A549 (cell line): ENCODE data around the gene SYNPO2. TPM values are rescaled to one million over a fixed set of nuclear protein-coding genes. Genes with fewer than 3 reads are reported as not detected.

ENCODE experiments used
- ATAC-seq, 2 experiments: fragments of 200-7000 bp in 1 of 2; fragments of >200 bp in 1 of 2; cut with Nextera tagmentation in 1 of 2; cut with Tn5 transposase in 1 of 2; 3 replicates each; pipeline versions ENCODE4 v1.8.0 to v1.9.1; 2018 to 2020; ENCODE audit warnings: mild to moderate bottlenecking in 1 of 2, moderate library complexity in 1 of 2
- CTCF ChIA-PET: fragments of 300-600 bp; sonication (Branson Sonifier 250); formaldehyde crosslinking; extraction: SDS; loops from one replicate; lab custom pipeline; 2021; ENCODE audit warnings: antibody characterized with exemption, inconsistent platforms; lab: Yijun Ruan, JAX
- POLR2A ChIA-PET: fragments of 350-600 bp; formaldehyde crosslinking; extraction: SDS; loops from one replicate; lab custom pipeline; 2021; ENCODE audit warnings: antibody characterized with exemption, inconsistent platforms; lab: Yijun Ruan, JAX
- DNase-seq, 2 experiments: peaks; one replicate each; pipeline versions ENCODE4 v3.0.0 to v3.0.0-alpha.2; 2011 to 2016; ENCODE audit warnings: low read depth in 1 of 2, low spot score in 1 of 2
- FAIRE-seq: peaks from 2 replicates; lab custom pipeline; 2011; peaks lifted over from hg19 to GRCh38; lab: Jason Lieb, UNC
- H3K27ac ChIP-seq, 2 experiments: fragments of >200 bp; sonication (Bioruptor Twin); formaldehyde crosslinking; 3 replicates each; pipeline ENCODE4 v1.5.1; 2016 to 2017
- H3K4me1 ChIP-seq: fragments of >200 bp; sonication (Bioruptor Twin); formaldehyde crosslinking; 3 replicates; pipeline ENCODE4 v1.6.1; 2016
- H3K4me2 ChIP-seq: fragments of >200 bp; sonication (Bioruptor Twin); formaldehyde crosslinking; 3 replicates; pipeline ENCODE4 v1.6.1; 2016
- H3K4me3 ChIP-seq: fragments of >200 bp; sonication (Bioruptor Twin); formaldehyde crosslinking; 3 replicates; pipeline ENCODE4 v1.5.1; 2016
- H3K9me3 ChIP-seq: fragments of >200 bp; sonication (Bioruptor Twin); formaldehyde crosslinking; 3 replicates; pipeline ENCODE4 v1.6.1; 2016
- CBX8 ChIP-seq: fragments of 200-600 bp; sonication (generic); IDR thresholded peaks from 2 replicates; pipeline ENCODE4 v1.6.1; 2016
- CEBPB ChIP-seq, 2 experiments: fragments of >200 bp in 1 of 2; sonication (Bioruptor Twin) in 1 of 2; formaldehyde crosslinking in 1 of 2; IDR thresholded peaks; 2 replicates each; pipeline ENCODE4 v1.6.1; 2012 to 2016
- EHF ChIP-seq: fragments of 250-450 bp; sonication (Bioruptor Pico); IDR thresholded peaks from 2 replicates; pipeline ENCODE4 v1.5.0; 2020; ENCODE audit warnings: mild to moderate bottlenecking
- EHMT2 ChIP-seq: fragments of 200-600 bp; sonication (generic); IDR thresholded peaks from 2 replicates; pipeline ENCODE4 v1.6.1; 2016; ENCODE audit warnings: antibody characterized with exemption, low read depth, mild to moderate bottlenecking, moderate library complexity
- ELK1 ChIP-seq: fragments of 150-350 bp; IDR thresholded peaks from 2 replicates; pipeline ENCODE4 v1.6.1; 2014; ENCODE audit warnings: low read depth, mild to moderate bottlenecking, low read length
- FOXS1 ChIP-seq: fragments of 250-450 bp; sonication (Bioruptor Pico); IDR thresholded peaks from 2 replicates; pipeline ENCODE4 v1.5.0; 2020; ENCODE audit warnings: mild to moderate bottlenecking, moderate library complexity
- HOXA7 ChIP-seq: fragments of 250-450 bp; sonication (Bioruptor Pico); IDR thresholded peaks from 2 replicates; pipeline ENCODE4 v1.5.0; 2020; ENCODE audit warnings: mild to moderate bottlenecking, moderate library complexity
- HOXB13 ChIP-seq: fragments of 250-450 bp; sonication (Bioruptor Pico); IDR thresholded peaks from 2 replicates; pipeline ENCODE4 v1.5.0; 2020; ENCODE audit warnings: low read depth, mild to moderate bottlenecking, moderate library complexity
- HOXB5 ChIP-seq: fragments of 250-450 bp; sonication (Bioruptor Pico); IDR thresholded peaks from 2 replicates; pipeline ENCODE4 v1.5.0; 2020; ENCODE audit warnings: mild to moderate bottlenecking, moderate library complexity
- JUNB ChIP-seq: fragments of >200 bp; sonication (Bioruptor Twin); formaldehyde crosslinking; IDR thresholded peaks from 2 replicates; pipeline ENCODE4 v1.6.1; 2016
- MAFK ChIP-seq: fragments of 450-650 bp; IDR thresholded peaks from 2 replicates; pipeline ENCODE4 v1.6.1; 2014; ENCODE audit not compliant: partially characterized antibody
- MAZ ChIP-seq: fragments of 150-350 bp; IDR thresholded peaks from 2 replicates; pipeline ENCODE4 v1.6.1; 2014; ENCODE audit warnings: antibody characterized with exemption, low read depth, low read length, borderline replicate concordance
- NFE2L2 ChIP-seq: fragments of 150-350 bp; conservative IDR thresholded peaks from 2 replicates; pipeline ENCODE4 v1.6.1; 2014; ENCODE audit warnings: low read length
- NR3C1 ChIP-seq: fragments of >200 bp; sonication (Bioruptor Twin); formaldehyde crosslinking; IDR thresholded peaks from 3 replicates; pipeline ENCODE4 v1.6.1; 2017
- PHF8 ChIP-seq: fragments of 200-600 bp; sonication (generic); IDR thresholded peaks from 2 replicates; pipeline ENCODE4 v1.6.1; 2016; ENCODE audit warnings: low read depth, mild to moderate bottlenecking, antibody characterized with exemption, moderate library complexity, borderline replicate concordance
- POLR2A ChIP-seq: IDR thresholded peaks from 2 replicates; pipeline ENCODE4 v1.6.1; 2012; ENCODE audit warnings: mild to moderate bottlenecking, low read length
- POLR2AphosphoS2 ChIP-seq: conservative IDR thresholded peaks from 2 replicates; pipeline ENCODE4 v1.6.1; 2012; ENCODE audit warnings: low read length, improper control_type of control experiment, inconsistent platforms
- RAD21 ChIP-seq, 2 experiments: fragments of >200 bp in 1 of 2; sonication (Bioruptor Twin) in 1 of 2; formaldehyde crosslinking in 1 of 2; IDR thresholded peaks in 1 of 2; conservative IDR thresholded peaks in 1 of 2; 2 replicates in 1 of 2; 3 replicates in 1 of 2; pipeline ENCODE4 v1.6.1; 2012 to 2018; ENCODE audit warnings: inconsistent platforms in 1 of 2
- RFX5 ChIP-seq: fragments of 450-650 bp; IDR thresholded peaks from 2 replicates; pipeline ENCODE4 v1.7.1; 2014; ENCODE audit warnings: antibody characterized with exemption, mild to moderate bottlenecking, moderate library complexity
- SMC3 ChIP-seq: fragments of >200 bp; sonication (Bioruptor Twin); formaldehyde crosslinking; IDR thresholded peaks from 3 replicates; pipeline ENCODE4 v1.6.1; 2018; ENCODE audit warnings: inconsistent platforms
- TP53 ChIP-seq: fragments of 250-450 bp; sonication (Bioruptor Pico); IDR thresholded peaks from 2 replicates; pipeline ENCODE4 v1.5.0; 2021; ENCODE audit warnings: mild to moderate bottlenecking, moderate library complexity
- ZFP36 ChIP-seq: fragments of 450-650 bp; IDR thresholded peaks from 2 replicates; pipeline ENCODE4 v1.6.1; 2014; ENCODE audit warnings: borderline replicate concordance; ENCODE audit not compliant: partially characterized antibody
- ZNF302 ChIP-seq: fragments of 250-450 bp; sonication (Bioruptor Pico); IDR thresholded peaks from 2 replicates; pipeline ENCODE4 v1.9.0; 2021; ENCODE audit warnings: inconsistent platforms, mild to moderate bottlenecking, moderate library complexity
- ZSCAN20 ChIP-seq: fragments of 250-450 bp; sonication (Bioruptor Pico); IDR thresholded peaks from 2 replicates; pipeline ENCODE4 v1.8.0; 2022; ENCODE audit warnings: mild to moderate bottlenecking, moderate library complexity
- WGBS: methylation state at CpG from one replicate; pipeline ENCODE4 v1.1.6; 2017; ENCODE audit errors: missing lambda C conversion rate; 5-methylcytosine and 5-hydroxymethylcytosine counted together
- polyA plus RNA-seq, 4 experiments: library from polyadenylated mRNA; depleted of rRNA in 3 of 4; stranded (reverse); fragments of >200 nt; fragmentation: RNase III in 1 of 4; extraction: RNeasy Plus Mini Kit Qiagen cat#74134 plus additional on column Dnase treatment in 1 of 4; gene quantifications; 2 replicates in 3 of 4; 3 replicates in 1 of 4; pipeline ENCODE4 v1.2.3, GENCODE V29; 2011 to 2017
- TF ChIP-seq, protein P1 (sequence below): fragments of >200 bp; sonication (Bioruptor Twin); formaldehyde crosslinking; IDR thresholded peaks from 3 replicates; pipeline ENCODE4 v1.5.1; 2016
- TF ChIP-seq, protein P2 (sequence below): IDR thresholded peaks from 2 replicates; pipeline ENCODE4 v1.6.1; 2012; ENCODE audit warnings: low read depth, borderline replicate concordance
- TF ChIP-seq, protein P3 (sequence below): fragments of >200 bp; sonication (Bioruptor Twin); formaldehyde crosslinking; IDR thresholded peaks from 2 replicates; pipeline ENCODE4 v1.6.1; 2016

Gene SYNPO2
- polyA plus RNA-seq, 2 of the 4 experiments (the other 2 are of a cell fraction) = 2.5 to 8.8 TPM

- WGBS = 43% methylated on average over 7 of the region's 7 CpGs
- ChIA-PET POLR2A (no interaction called here), CTCF (interaction anchor here (0.6 to 4.1 kb wide), 32 partner anchors 8 to 1074 kb away, joined by 3 to 20 read pairs (median 4); partner anchors contain the start of gene USP53)
- peak; percentile 50 to 64 for DNase-seq
- FAIRE-seq = peak; percentile 84
- H3K4me3 ChIP-seq = no peak overlapping the region
- H3K4me2 ChIP-seq = peak overlapping the region; percentile 8; the same call in 1 of the 3 replicates
- TF ChIP-seq CBX8 (no peak), RAD21 (conservative IDR thresholded peaks at IDR 0.05 in 1 of 2, IDR thresholded peaks at IDR 0.05 in 1 of 2) (peak; percentile 88 to 92), SMC3 (peak; percentile 81)
- TF ChIP-seq, protein P1, sequence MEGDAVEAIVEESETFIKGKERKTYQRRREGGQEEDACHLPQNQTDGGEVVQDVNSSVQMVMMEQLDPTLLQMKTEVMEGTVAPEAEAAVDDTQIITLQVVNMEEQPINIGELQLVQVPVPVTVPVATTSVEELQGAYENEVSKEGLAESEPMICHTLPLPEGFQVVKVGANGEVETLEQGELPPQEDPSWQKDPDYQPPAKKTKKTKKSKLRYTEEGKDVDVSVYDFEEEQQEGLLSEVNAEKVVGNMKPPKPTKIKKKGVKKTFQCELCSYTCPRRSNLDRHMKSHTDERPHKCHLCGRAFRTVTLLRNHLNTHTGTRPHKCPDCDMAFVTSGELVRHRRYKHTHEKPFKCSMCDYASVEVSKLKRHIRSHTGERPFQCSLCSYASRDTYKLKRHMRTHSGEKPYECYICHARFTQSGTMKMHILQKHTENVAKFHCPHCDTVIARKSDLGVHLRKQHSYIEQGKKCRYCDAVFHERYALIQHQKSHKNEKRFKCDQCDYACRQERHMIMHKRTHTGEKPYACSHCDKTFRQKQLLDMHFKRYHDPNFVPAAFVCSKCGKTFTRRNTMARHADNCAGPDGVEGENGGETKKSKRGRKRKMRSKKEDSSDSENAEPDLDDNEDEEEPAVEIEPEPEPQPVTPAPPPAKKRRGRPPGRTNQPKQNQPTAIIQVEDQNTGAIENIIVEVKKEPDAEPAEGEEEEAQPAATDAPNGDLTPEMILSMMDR = peak; percentile 74
- TF ChIP-seq, all 56 proteins: peak for 3
- Histone ChIP-seq H3K9me3 (no peaks in the 10 kb centered on the region), H3K27ac (no peak overlapping the region), H3K4me1 (0 out of 3 replicates have a peak, but pooled peaks cover 3% of the 10 kb centered on the region)
- ATAC-seq = peak; percentile 91 to 94
Observed at GRCh38 chr4:118981839-118982381, 93.3 kb downstream of the SYNPO2 start.

GRCh38 chr4:118983293-118983692 lies 94.6 kb downstream of the SYNPO2 start:
- H3K4me3 ChIP-seq = no peak overlapping the region
- H3K4me2 ChIP-seq = no peak overlapping the region
- peaks cover 9% of the 10 kb centered on the region; the same call in 2 of the 3 replicates for H3K4me1 ChIP-seq
- POLR2A ChIA-PET = interaction anchor here (1.3 kb wide), 1 partner anchor 230 kb away, joined by 3 read pairs; the partner anchor contains the start of gene USP53
- no peak overlapping the region for H3K27ac ChIP-seq
- ATAC-seq (no peak), DNase-seq (no peak), FAIRE-seq (no peak)
- TF ChIP-seq EHMT2 (no peak), ELK1 (no peak), EHF (CRISPR knock-in tag) (no peak), MAZ (no peak), FOXS1 (CRISPR knock-in tag) (no peak), ZSCAN20 (no peak)
- WGBS = 71% methylated on average over 2 of the region's 2 CpGs
- no peaks in the 10 kb centered on the region for H3K9me3 ChIP-seq
- CTCF ChIA-PET = interaction anchor here (0.7 to 4.1 kb wide), 10 partner anchors 10 to 310 kb away, joined by 3 to 20 read pairs (median 4); no protein-coding TSS in a partner anchor

DNA sequence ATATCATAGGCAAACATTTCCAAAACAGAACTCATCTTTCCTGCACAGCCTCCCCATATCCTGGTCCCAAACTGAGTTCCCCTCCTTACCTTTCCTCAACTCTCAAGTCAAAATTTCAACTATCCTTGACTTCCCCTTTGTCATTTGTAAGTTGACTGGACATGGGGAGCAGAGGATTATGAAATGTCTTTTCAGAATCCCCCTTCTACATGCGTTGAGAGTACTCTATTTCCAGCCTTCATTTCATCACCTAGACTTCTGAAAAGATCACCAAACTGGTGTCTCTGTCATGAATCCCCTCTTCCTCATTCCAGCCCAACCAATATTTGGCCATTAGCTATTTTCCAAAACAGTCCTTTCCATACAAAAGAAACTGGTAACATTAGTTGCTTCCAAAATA lies 95.2 kb downstream of the SYNPO2 start:
- ATAC-seq (no peak), DNase-seq (no peak), FAIRE-seq (no peak)
- no peak overlapping the region for H3K4me2 ChIP-seq
- TF ChIP-seq CEBPB (IDR thresholded peaks at IDR 0.05) (no peak), ZNF302 (CRISPR knock-in tag) (no peak), MAFK (no peak), ZFP36 (no peak), TP53 (CRISPR knock-in tag) (no peak), HOXB13 (CRISPR knock-in tag) (no peak), EHMT2 (no peak), HOXB5 (CRISPR knock-in tag) (no peak), JUNB (no peak), NFE2L2 (no peak), RFX5 (no peak), EHF (CRISPR knock-in tag) (no peak), PHF8 (no peak), POLR2A (no peak), POLR2AphosphoS2 (no peak), HOXA7 (CRISPR knock-in tag) (no peak), NR3C1 (no peak)
- TF ChIP-seq, protein P2, sequence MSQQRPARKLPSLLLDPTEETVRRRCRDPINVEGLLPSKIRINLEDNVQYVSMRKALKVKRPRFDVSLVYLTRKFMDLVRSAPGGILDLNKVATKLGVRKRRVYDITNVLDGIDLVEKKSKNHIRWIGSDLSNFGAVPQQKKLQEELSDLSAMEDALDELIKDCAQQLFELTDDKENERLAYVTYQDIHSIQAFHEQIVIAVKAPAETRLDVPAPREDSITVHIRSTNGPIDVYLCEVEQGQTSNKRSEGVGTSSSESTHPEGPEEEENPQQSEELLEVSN = no peak
- TF ChIP-seq, protein P3, sequence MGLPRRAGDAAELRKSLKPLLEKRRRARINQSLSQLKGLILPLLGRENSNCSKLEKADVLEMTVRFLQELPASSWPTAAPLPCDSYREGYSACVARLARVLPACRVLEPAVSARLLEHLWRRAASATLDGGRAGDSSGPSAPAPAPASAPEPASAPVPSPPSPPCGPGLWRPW = no peak
- TF ChIP-seq, protein P1 = no peak
- H3K27ac ChIP-seq = no peak overlapping the region
- H3K4me1 ChIP-seq = peaks cover 15% of the 10 kb centered on the region
- POLR2A ChIA-PET = no interaction called here
- H3K9me3 ChIP-seq = no peaks in the 10 kb centered on the region
- CTCF ChIA-PET = interaction anchor here (0.7 to 4.1 kb wide), 4 partner anchors 42 to 303 kb away, joined by 3 to 20 read pairs (median 4); no protein-coding TSS in a partner anchor
- 74% methylated on average over 1 of the region's 1 CpG for WGBS
- no peak overlapping the region for H3K4me3 ChIP-seq
